Measurements from ENCODE around the gene STX1B. TPM values are rescaled to one million over a fixed set of nuclear protein-coding genes. Genes with fewer than 3 reads are reported as not detected.

The STX1B gene
- total RNA-seq, 4 donors from 2014 or later = 0.84 to 6.1 (median 1.3) TPM

DNA sequence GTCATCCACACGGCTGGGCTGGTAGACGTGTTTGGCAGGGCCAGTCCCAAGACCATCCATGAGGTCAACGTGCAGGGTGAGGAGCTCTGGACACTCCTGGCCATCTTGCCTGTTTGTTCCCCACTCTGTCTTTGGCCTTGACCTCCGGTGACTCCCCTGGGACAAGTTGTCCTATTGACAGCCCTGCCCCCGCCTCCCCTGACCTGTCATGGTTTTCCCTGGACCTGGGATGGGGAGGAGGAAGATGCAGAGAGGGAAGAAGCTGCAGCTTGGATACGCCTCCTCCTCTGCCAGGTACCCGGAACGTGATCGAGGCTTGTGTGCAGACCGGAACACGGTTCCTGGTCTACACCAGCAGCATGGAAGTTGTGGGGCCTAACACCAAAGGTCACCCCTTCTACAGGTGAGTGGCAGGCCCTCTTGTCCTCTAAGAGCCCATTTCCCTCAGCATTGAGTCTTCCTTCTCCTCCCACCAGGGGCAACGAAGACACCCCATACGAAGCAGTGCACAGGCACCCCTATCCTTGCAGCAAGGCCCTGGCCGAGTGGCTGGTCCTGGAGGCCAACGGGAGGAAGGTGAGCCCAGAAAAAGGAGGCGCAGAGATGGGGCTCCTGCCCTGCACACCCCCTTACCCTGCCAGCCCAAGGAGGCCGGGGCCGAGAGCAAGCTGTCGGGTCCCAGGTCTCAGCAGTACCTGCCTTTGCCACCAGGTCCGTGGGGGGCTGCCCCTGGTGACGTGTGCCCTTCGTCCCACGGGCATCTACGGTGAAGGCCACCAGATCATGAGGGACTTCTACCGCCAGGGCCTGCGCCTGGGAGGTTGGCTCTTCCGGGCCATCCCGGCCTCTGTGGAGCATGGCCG is 24.1 kb downstream of the STX1B start:
- H3K27me3 ChIP-seq = no peaks in the 10 kb centered on the region
- H3K27ac ChIP-seq = peak overlapping the region in 2 of 4 donors; percentile 14 to 84
- no peaks in the 10 kb centered on the region for H3K9me3 ChIP-seq
- H3K36me3 ChIP-seq = peaks cover 0 to 65% (median 6%) of the 10 kb centered on the region in 3 donors
- H3K4me3 ChIP-seq = no peak overlapping the region
- no peak for DNase-seq (ENCODE audit: low spot score in 2 of 2)
- peaks cover 0 to 29% (median 11%) of the 10 kb centered on the region in 4 donors for H3K4me1 ChIP-seq
- TF ChIP-seq, protein P1, sequence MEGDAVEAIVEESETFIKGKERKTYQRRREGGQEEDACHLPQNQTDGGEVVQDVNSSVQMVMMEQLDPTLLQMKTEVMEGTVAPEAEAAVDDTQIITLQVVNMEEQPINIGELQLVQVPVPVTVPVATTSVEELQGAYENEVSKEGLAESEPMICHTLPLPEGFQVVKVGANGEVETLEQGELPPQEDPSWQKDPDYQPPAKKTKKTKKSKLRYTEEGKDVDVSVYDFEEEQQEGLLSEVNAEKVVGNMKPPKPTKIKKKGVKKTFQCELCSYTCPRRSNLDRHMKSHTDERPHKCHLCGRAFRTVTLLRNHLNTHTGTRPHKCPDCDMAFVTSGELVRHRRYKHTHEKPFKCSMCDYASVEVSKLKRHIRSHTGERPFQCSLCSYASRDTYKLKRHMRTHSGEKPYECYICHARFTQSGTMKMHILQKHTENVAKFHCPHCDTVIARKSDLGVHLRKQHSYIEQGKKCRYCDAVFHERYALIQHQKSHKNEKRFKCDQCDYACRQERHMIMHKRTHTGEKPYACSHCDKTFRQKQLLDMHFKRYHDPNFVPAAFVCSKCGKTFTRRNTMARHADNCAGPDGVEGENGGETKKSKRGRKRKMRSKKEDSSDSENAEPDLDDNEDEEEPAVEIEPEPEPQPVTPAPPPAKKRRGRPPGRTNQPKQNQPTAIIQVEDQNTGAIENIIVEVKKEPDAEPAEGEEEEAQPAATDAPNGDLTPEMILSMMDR (IDR thresholded peaks at IDR 0.05) = peak in 1 of 5 experiments; percentile 15
- no peak for TF ChIP-seq POLR2A (IDR thresholded peaks at IDR 0.05)
- TF ChIP-seq EP300 (IDR thresholded peaks at IDR 0.05) = no peak
- 88 to 90% methylated on average over 25 to 29 of the region's 29 CpGs for WGBS, 2 donors

- Histone ChIP-seq H3K36me3 (peaks cover 0 to 73% (median 13%) of the 10 kb centered on the region in 3 donors), H3K4me3 (peak overlapping the region; percentile 21 to 59 (median 42)), H3K27ac (peak overlapping the region in 3 of 4 donors; percentile 26 to 84 (median 64)), H3K9me3 (no peaks in the 10 kb centered on the region), H3K27me3 (no peaks in the 10 kb centered on the region), H3K4me1 (peaks cover 0 to 29% (median 11%) of the 10 kb centered on the region in 4 donors)
- TF ChIP-seq EP300 (IDR thresholded peaks at IDR 0.05) (no peak), POLR2A (IDR thresholded peaks at IDR 0.05) (no peak)
- TF ChIP-seq, protein P1 (IDR thresholded peaks at IDR 0.05) = no peak
- WGBS, 2 donors = 47 to 62% methylated on average over 8 to 16 of the region's 20 CpGs
- no peak for DNase-seq (ENCODE audit: low spot score in 2 of 2)
These were observed 24.9 kb downstream of the STX1B start for GRCh38 chr16:30985401-30986128.

GRCh38 chr16:30984669-30985400 is 25.6 kb downstream of the STX1B start, which contains the start of gene HSD3B7:
Gene HSD3B7, plus strand, starts transcription at chr16:30985207. Its CDS starts 452 bp downstream, at chr16:30985659.
- 24 to 31% methylated on average over 23 to 24 of the region's 24 CpGs for WGBS, 2 donors
- Histone ChIP-seq H3K4me1 (peaks cover 0 to 29% (median 11%) of the 10 kb centered on the region in 4 donors), H3K4me3 (peak within 1 kb of the TSS; percentile 21 to 59 (median 42)), H3K36me3 (peaks cover 0 to 80% (median 13%) of the 10 kb centered on the region in 3 donors), H3K27me3 (no peaks in the 10 kb centered on the region), H3K27ac (peak within 1 kb of the TSS in 3 of 4 donors; percentile 26 to 84 (median 64)), H3K9me3 (no peaks in the 10 kb centered on the region)
- TF ChIP-seq, protein P1 (IDR thresholded peaks at IDR 0.05) = peak; percentile 88 to 98 (median 97)
- TF ChIP-seq EP300 (IDR thresholded peaks at IDR 0.05) (peak; percentile 47 to 68), POLR2A (IDR thresholded peaks at IDR 0.05) (no peak)
- DNase-seq (ENCODE audit: low spot score in 2 of 2) = peak; percentile 91 to 95

- peaks cover 0 to 29% (median 11%) of the 10 kb centered on the region in 4 donors for H3K4me1 ChIP-seq
- 73 to 78% methylated on average over 14 of the region's 14 CpGs for WGBS, 2 donors
- no peak overlapping the region for H3K4me3 ChIP-seq
- peak overlapping the region in 2 of 4 donors; percentile 26 to 84 for H3K27ac ChIP-seq
- no peaks in the 10 kb centered on the region for H3K9me3 ChIP-seq
- no peaks in the 10 kb centered on the region for H3K27me3 ChIP-seq
- DNase-seq (ENCODE audit: low spot score in 2 of 2) = no peak
- TF ChIP-seq EP300 (IDR thresholded peaks at IDR 0.05) (no peak), POLR2A (IDR thresholded peaks at IDR 0.05) (no peak)
- TF ChIP-seq, protein P1 (IDR thresholded peaks at IDR 0.05) = no peak
- peaks cover 0 to 87% (median 13%) of the 10 kb centered on the region in 3 donors for H3K36me3 ChIP-seq
These were observed 26.4 kb downstream of the STX1B start for GRCh38 chr16:30983898-30984610.

Measured in tibial nerve (tissue), 4 donors.